Measurements from ENCODE around the gene GBX2.

GRCh38 chr2:236216711-236217110, 48.5 kb upstream of the GBX2 start:
- TF ChIP-seq REST (IDR thresholded peaks at IDR 0.05; ENCODE audit: insufficient read depth in 1 of 2, low read depth in 2 of 2, low read length in 2 of 2): no peak
- no peak for TF ChIP-seq SIN3A (IDR thresholded peaks at IDR 0.05; ENCODE audit: borderline replicate concordance, insufficient read depth, low read length)
- TF ChIP-seq POLR2AphosphoS5 (IDR thresholded peaks at IDR 0.05; ENCODE audit: low read depth, low read length): no peak
- no peak for TF ChIP-seq TAF1 (IDR thresholded peaks at IDR 0.05; ENCODE audit: borderline replicate concordance, insufficient read depth, low read length)
- TF ChIP-seq FOXP2 (optimal IDR thresholded peaks at IDR 0.05; ENCODE audit: borderline replicate concordance, extremely low read depth, extremely low read length, insufficient read depth): no peak

Measured in PFSK-1 (cell line).